Neural progenitor cell (in vitro differentiated cells): ENCODE results near the gene REEP1.

ENCODE experiments used
- CTCF ChIP-seq: fragments of 200-600 bp; sonication (generic); IDR thresholded peaks from 2 replicates; pipeline ENCODE4 v1.5.1; 2017; ENCODE audit warnings: antibody characterized with exemption, mild to moderate bottlenecking
- EZH2 ChIP-seq: fragments of 200-600 bp; sonication (generic); IDR thresholded peaks from 2 replicates; pipeline ENCODE4 v1.6.1; 2017; ENCODE audit warnings: antibody characterized with exemption, mild to moderate bottlenecking, moderate library complexity
- EZH2phosphoT487 ChIP-seq: fragments of 200-600 bp; sonication (generic); IDR thresholded peaks from 2 replicates; pipeline ENCODE4 v1.6.1; 2017; ENCODE audit warnings: antibody characterized with exemption

- TF ChIP-seq CTCF (no peak), EZH2phosphoT487 (no peak), EZH2 (no peak)
These were observed 161.6 kb downstream of the REEP1 start for GRCh38 chr2:86175828-86176227.
